ENCODE data around the gene ATP6V0A1. TPM values are rescaled to one million over a fixed set of nuclear protein-coding genes. Genes with fewer than 3 reads are reported as not detected.

ATP6V0A1 gene
- total RNA-seq, 1 donor from 2014 or later: 61.3 TPM

- H3K4me3 Mint-ChIP-seq (ENCODE audit: unreplicated experiment): no peak overlapping the region
- H3K9me3 Mint-ChIP-seq (ENCODE audit: low read depth): no peaks in the 10 kb centered on the region
Observed at GRCh38 chr17:42560246-42560645, 101.6 kb downstream of the ATP6V0A1 start.

DNA sequence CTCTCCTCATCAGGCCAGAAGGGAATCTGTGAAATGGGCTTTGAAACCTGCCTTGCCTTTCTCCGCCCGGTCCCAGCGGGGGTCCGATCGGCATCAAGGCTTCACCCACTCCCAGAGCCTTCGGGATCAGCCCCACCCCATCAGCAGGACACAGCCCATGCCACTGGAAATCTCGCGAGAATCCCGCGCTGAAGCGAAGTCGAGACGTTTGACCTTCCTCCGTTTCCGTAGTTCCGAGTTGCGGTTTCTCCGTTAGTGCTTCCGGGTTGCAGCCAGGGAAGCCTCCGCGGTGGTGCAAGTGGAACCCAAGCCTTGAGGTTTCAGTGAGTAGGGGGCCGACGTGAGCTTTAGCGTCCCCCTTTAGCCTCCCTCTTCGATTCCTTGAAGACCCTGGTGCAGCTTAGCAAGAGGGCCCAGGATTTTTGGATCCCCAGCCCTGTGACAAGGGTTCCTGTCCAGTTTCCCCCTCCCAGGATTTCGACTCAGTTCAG, 103.3 kb downstream of the ATP6V0A1 start, which contains the start of gene COASY:
COASY (plus strand) TSS at position 252 of the 491 bp plus-strand sequence. CDS start 475 bp downstream, outside the sequence.
- peaks cover 42% of the 10 kb centered on the region for H3K4me1 Mint-ChIP-seq (ENCODE audit: low read depth)
- peak within 1 kb of the TSS; percentile 93 for H3K27ac Mint-ChIP-seq (ENCODE audit: unreplicated experiment)
- peak within 1 kb of the TSS; percentile 90 for H3K4me3 Mint-ChIP-seq (ENCODE audit: unreplicated experiment)
- no peaks in the 10 kb centered on the region for H3K9me3 Mint-ChIP-seq (ENCODE audit: low read depth)
- peak; percentile 98 for DNase-seq (ENCODE audit: low spot score)
- H3K27me3 Mint-ChIP-seq (ENCODE audit: low read depth): no peaks in the 10 kb centered on the region
- TF ChIP-seq CTCF (IDR thresholded peaks at IDR 0.05): no peak
- peaks cover 1% of the 10 kb centered on the region for H3K36me3 Mint-ChIP-seq (ENCODE audit: low read depth)

More at GRCh38 chr17:42560246-42560645, 101.6 kb downstream of the ATP6V0A1 start:
- no peaks in the 10 kb centered on the region for H3K27me3 Mint-ChIP-seq (ENCODE audit: low read depth)
- TF ChIP-seq CTCF (IDR thresholded peaks at IDR 0.05): no peak
- H3K4me1 Mint-ChIP-seq (ENCODE audit: low read depth): peaks cover 48% of the 10 kb centered on the region
- no peak for DNase-seq (ENCODE audit: low spot score)
- H3K27ac Mint-ChIP-seq (ENCODE audit: unreplicated experiment): peak overlapping the region; percentile 63
- no peaks in the 10 kb centered on the region for H3K36me3 Mint-ChIP-seq (ENCODE audit: low read depth)

GRCh38 chr17:42562388-42563142, 103.9 kb downstream of the ATP6V0A1 start:
- DNase-seq (ENCODE audit: low spot score): no peak
- H3K4me1 Mint-ChIP-seq (ENCODE audit: low read depth): peaks cover 40% of the 10 kb centered on the region
- peaks cover 2% of the 10 kb centered on the region for H3K36me3 Mint-ChIP-seq (ENCODE audit: low read depth)
- no peak for TF ChIP-seq CTCF (IDR thresholded peaks at IDR 0.05)
- no peaks in the 10 kb centered on the region for H3K9me3 Mint-ChIP-seq (ENCODE audit: low read depth)
- H3K27me3 Mint-ChIP-seq (ENCODE audit: low read depth): no peaks in the 10 kb centered on the region
- H3K4me3 Mint-ChIP-seq (ENCODE audit: unreplicated experiment): peak overlapping the region; percentile 90
- peak overlapping the region; percentile 93 for H3K27ac Mint-ChIP-seq (ENCODE audit: unreplicated experiment)

GRCh38 chr17:42563143-42563509, 104.4 kb downstream of the ATP6V0A1 start:
- H3K27ac Mint-ChIP-seq (ENCODE audit: unreplicated experiment): peak overlapping the region; percentile 93
- DNase-seq (ENCODE audit: low spot score): no peak
- H3K27me3 Mint-ChIP-seq (ENCODE audit: low read depth): no peaks in the 10 kb centered on the region
- peaks cover 5% of the 10 kb centered on the region for H3K36me3 Mint-ChIP-seq (ENCODE audit: low read depth)
- H3K4me3 Mint-ChIP-seq (ENCODE audit: unreplicated experiment): peak overlapping the region; percentile 90
- no peak for TF ChIP-seq CTCF (IDR thresholded peaks at IDR 0.05)
- peaks cover 45% of the 10 kb centered on the region for H3K4me1 Mint-ChIP-seq (ENCODE audit: low read depth)
- H3K9me3 Mint-ChIP-seq (ENCODE audit: low read depth): no peaks in the 10 kb centered on the region

GRCh38 chr17:42563543-42563942, 104.9 kb downstream of the ATP6V0A1 start:
- peak overlapping the region; percentile 60 for H3K4me3 Mint-ChIP-seq (ENCODE audit: unreplicated experiment)
- peaks cover 45% of the 10 kb centered on the region for H3K4me1 Mint-ChIP-seq (ENCODE audit: low read depth)
- DNase-seq (ENCODE audit: low spot score): no peak
- H3K36me3 Mint-ChIP-seq (ENCODE audit: low read depth): peaks cover 5% of the 10 kb centered on the region
- H3K9me3 Mint-ChIP-seq (ENCODE audit: low read depth): no peaks in the 10 kb centered on the region
- no peaks in the 10 kb centered on the region for H3K27me3 Mint-ChIP-seq (ENCODE audit: low read depth)
- TF ChIP-seq CTCF (IDR thresholded peaks at IDR 0.05): no peak
- peak overlapping the region; percentile 61 for H3K27ac Mint-ChIP-seq (ENCODE audit: unreplicated experiment)
